ENCODE results near the gene CAV3. TPM values are rescaled to one million over a fixed set of nuclear protein-coding genes. Genes with fewer than 3 reads are reported as not detected.

Gene CAV3
- polyA plus RNA-seq, 3 donors, result not detected

DNA sequence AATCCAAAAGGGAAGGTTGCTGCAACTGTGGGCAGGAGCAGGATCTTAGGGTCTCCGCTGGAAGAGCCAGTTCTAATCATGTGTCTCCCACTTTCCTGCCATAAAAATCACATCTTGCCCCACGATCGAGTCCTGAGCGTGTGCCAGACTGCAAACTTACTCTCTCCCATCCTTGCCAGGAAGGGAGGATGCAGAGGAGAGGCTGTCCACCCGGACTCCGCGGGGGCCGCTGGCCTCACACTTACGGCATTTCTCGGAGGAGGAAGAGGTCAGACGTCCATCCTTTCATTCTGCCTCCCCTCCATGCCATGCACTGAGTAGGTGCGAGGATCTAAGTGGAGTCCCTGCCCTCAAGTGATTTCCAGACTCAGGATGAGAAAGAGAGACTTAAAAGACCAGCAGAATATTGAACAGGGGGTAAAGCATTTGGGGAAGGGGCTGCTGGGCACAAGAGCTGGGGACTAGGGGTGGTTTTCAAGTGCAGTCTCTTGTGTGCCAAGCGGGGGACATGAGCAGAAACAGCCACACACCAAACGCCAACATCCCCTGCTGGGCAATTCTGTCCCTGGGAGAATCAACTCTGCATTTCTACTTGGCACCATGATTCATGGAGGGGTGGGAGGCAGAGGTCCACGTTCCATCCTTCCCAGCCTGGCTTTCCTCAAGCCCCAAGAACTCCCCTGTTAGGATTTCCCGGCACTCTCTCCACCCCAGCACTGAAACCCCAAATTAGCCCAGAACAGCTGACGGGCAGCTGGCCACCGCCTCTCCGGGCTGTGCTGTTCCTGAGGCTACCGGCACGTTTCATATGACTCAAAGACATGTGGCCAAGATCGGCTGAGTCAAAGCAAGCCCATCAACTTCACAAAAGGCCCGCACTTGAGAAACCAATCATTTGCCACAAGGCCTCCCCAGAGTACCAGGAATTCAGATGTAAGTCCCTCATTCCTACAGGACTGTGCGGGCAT, 24.2 kb downstream of the CAV3 start:
- H3K4me2 ChIP-seq (replicated peaks; ENCODE audit: extremely low read depth, low read length, poor library complexity, severe bottlenecking), result no peak overlapping the region
- H3K9me3 Mint-ChIP-seq, result no peaks in the 10 kb centered on the region
- no peak overlapping the region for H3K4me3 Mint-ChIP-seq
- H3K27me3 ChIP-seq (ENCODE audit: control insufficient read depth in 2 of 2, insufficient read depth in 2 of 2, low read length in 2 of 2), result no peaks in the 10 kb centered on the region
- H3K9me3 ChIP-seq (replicated peaks in 1 of 2; ENCODE audit: control insufficient read depth in 1 of 2, insufficient read depth in 1 of 2, low read length in 2 of 2), result no peaks in the 10 kb centered on the region
- H3K36me3 ChIP-seq (replicated peaks in 1 of 2; ENCODE audit: control insufficient read depth in 1 of 2, insufficient read depth in 2 of 2, low read length in 2 of 2), result no peaks in the 10 kb centered on the region
- peaks cover 2 to 5% (median 3%) of the 10 kb centered on the region in 3 donors for H3K27me3 Mint-ChIP-seq (ENCODE audit: low read depth in 3 of 3)
- H4K20me1 ChIP-seq (ENCODE audit: insufficient read depth, low read length), result no peaks in the 10 kb centered on the region
- H3K4me1 ChIP-seq (ENCODE audit: control insufficient read depth in 1 of 2, insufficient read depth in 2 of 2, low read length in 2 of 2), result no peaks in the 10 kb centered on the region
- peak overlapping the region in 1 of 7 donors; percentile 4 for H3K27ac Mint-ChIP-seq
- no peak overlapping the region for H3K9ac ChIP-seq (ENCODE audit: insufficient read depth, low read length, poor library complexity, severe bottlenecking)
- no peak overlapping the region for H3K4me3 ChIP-seq (replicated peaks in 1 of 3; ENCODE audit: low read depth in 2 of 3, low read length in 3 of 3)
- DNase-seq, result no peak
- H3K79me2 ChIP-seq (ENCODE audit: insufficient read depth, low read length), result no peaks in the 10 kb centered on the region
- TF ChIP-seq, protein P1, sequence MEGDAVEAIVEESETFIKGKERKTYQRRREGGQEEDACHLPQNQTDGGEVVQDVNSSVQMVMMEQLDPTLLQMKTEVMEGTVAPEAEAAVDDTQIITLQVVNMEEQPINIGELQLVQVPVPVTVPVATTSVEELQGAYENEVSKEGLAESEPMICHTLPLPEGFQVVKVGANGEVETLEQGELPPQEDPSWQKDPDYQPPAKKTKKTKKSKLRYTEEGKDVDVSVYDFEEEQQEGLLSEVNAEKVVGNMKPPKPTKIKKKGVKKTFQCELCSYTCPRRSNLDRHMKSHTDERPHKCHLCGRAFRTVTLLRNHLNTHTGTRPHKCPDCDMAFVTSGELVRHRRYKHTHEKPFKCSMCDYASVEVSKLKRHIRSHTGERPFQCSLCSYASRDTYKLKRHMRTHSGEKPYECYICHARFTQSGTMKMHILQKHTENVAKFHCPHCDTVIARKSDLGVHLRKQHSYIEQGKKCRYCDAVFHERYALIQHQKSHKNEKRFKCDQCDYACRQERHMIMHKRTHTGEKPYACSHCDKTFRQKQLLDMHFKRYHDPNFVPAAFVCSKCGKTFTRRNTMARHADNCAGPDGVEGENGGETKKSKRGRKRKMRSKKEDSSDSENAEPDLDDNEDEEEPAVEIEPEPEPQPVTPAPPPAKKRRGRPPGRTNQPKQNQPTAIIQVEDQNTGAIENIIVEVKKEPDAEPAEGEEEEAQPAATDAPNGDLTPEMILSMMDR (IDR thresholded peaks at IDR 0.05), result no peak
- H3K36me3 Mint-ChIP-seq, result no peaks in the 10 kb centered on the region
- H3K27ac ChIP-seq (ENCODE audit: low read depth in 1 of 2, low read length in 2 of 2), result no peak overlapping the region
- intact Hi-C loops (cut with micrococcal nuclease), result no loop called here
- H3K4me1 Mint-ChIP-seq, result no peaks in the 10 kb centered on the region
- H2AFZ ChIP-seq (ENCODE audit: insufficient read depth, low read depth, low read length, poor library complexity, severe bottlenecking), result no peak overlapping the region
- 93% methylated on average over 12 of the region's 24 CpGs for WGBS (ENCODE audit: insufficient coverage)

DNA sequence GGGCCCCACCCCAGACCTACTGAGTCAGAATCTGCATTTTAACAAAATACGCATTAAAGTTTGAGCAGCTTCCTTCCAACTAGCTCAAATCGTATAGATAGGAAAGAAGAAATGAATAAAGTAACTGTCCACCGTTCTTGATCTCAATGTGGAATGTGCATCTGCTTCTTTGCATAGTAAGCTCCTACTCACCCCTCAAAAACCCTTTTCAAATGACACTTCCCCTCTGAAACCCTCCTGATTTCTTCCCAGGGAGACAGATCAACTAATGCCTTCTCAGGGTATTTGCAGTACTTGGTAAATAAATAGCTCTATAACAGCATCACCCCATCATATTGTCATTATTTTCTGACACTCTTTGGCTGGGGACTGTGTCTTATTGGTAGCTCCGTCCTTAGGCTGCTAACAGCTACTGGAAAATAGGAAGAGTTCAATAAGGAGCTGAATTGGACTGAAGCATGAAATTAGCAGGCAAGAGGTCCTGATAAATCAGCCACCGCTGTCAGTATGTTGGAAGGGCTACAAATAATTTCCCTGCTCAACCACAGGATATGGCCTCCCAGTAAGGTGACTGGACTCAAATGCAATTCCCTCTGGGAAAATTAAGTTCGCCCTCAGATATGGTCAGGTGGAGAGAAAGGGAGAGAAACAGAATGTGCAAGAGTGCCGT, 25.6 kb downstream of the CAV3 start:
- Histone ChIP-seq H3K36me3 (replicated peaks in 1 of 2; ENCODE audit: control insufficient read depth in 1 of 2, insufficient read depth in 2 of 2, low read length in 2 of 2) (no peaks in the 10 kb centered on the region), H3K27ac (ENCODE audit: low read depth in 1 of 2, low read length in 2 of 2) (no peak overlapping the region), H3K79me2 (ENCODE audit: insufficient read depth, low read length) (no peaks in the 10 kb centered on the region), H3K4me3 (replicated peaks in 1 of 3; ENCODE audit: low read depth in 2 of 3, low read length in 3 of 3) (no peak overlapping the region), H3K9me3 (replicated peaks in 1 of 2; ENCODE audit: control insufficient read depth in 1 of 2, insufficient read depth in 1 of 2, low read length in 2 of 2) (no peaks in the 10 kb centered on the region), H2AFZ (ENCODE audit: insufficient read depth, low read depth, low read length, poor library complexity, severe bottlenecking) (no peak overlapping the region), H3K27me3 (ENCODE audit: control insufficient read depth in 2 of 2, insufficient read depth in 2 of 2, low read length in 2 of 2) (no peaks in the 10 kb centered on the region), H3K4me2 (replicated peaks; ENCODE audit: extremely low read depth, low read length, poor library complexity, severe bottlenecking) (no peak overlapping the region), H4K20me1 (ENCODE audit: insufficient read depth, low read length) (no peaks in the 10 kb centered on the region), H3K9ac (ENCODE audit: insufficient read depth, low read length, poor library complexity, severe bottlenecking) (no peak overlapping the region), H3K4me1 (ENCODE audit: control insufficient read depth in 1 of 2, insufficient read depth in 2 of 2, low read length in 2 of 2) (no peaks in the 10 kb centered on the region)
- Mint-ChIP-seq H3K36me3 (no peaks in the 10 kb centered on the region), H3K4me3 (no peak overlapping the region), H3K9me3 (no peaks in the 10 kb centered on the region), H3K4me1 (no peaks in the 10 kb centered on the region), H3K27ac (no peak overlapping the region), H3K27me3 (ENCODE audit: low read depth in 3 of 3) (peaks cover 0 to 7% (median 3%) of the 10 kb centered on the region in 3 donors)
- intact Hi-C loops (cut with micrococcal nuclease), result no loop called here
- TF ChIP-seq, protein P1 (IDR thresholded peaks at IDR 0.05), result no peak
- no peak for DNase-seq
- WGBS (ENCODE audit: insufficient coverage), result 83% methylated on average over 1 of the region's 7 CpGs

Data from CD14-positive monocyte (primary cell).